Endothelial cell of umbilical vein (primary cell): ENCODE data around the gene HABP4. TPM values are rescaled to one million over a fixed set of nuclear protein-coding genes. Genes with fewer than 3 reads are reported as not detected.

Source experiments
- BruUV-seq: library from RNA; stranded (reverse); fragments of 400-500 nt; replicated peaks from 2 replicates; lab custom pipeline; 2021; lab: Mats Ljungman, UMichigan
- CTCF ChIA-PET: fragments of 300-600, 350-600 bp; sonication (Branson Sonifier 250); formaldehyde crosslinking; loops from one replicate; lab custom pipeline; 2021; ENCODE audit warnings: antibody characterized with exemption, inconsistent platforms; lab: Charles Lee
- POLR2A ChIA-PET: fragments of 300-600, 350-600 bp; sonication (Branson Sonifier 250); formaldehyde crosslinking; loops from one replicate; lab custom pipeline; 2021; ENCODE audit warnings: antibody characterized with exemption, inconsistent platforms; lab: Charles Lee
- DNase-seq: peaks from one replicate; pipeline ENCODE4 v3.0.0-alpha.2; 2011; ENCODE audit warnings: low read depth, low spot score
- FAIRE-seq: peaks from 2 replicates; lab custom pipeline; 2011; peaks lifted over from hg19 to GRCh38; lab: Jason Lieb, UNC
- H2AFZ ChIP-seq: 2 replicates; pipeline ENCODE4 v1.6.0; 2012; ENCODE audit warnings: low read depth, low read length, control low read depth, inconsistent platforms
- H3K27ac ChIP-seq: 2 replicates; pipeline ENCODE4 v1.5.1; 2011; ENCODE audit warnings: low read depth, mild to moderate bottlenecking, control low read depth, low read length, moderate library complexity; ENCODE audit not compliant: insufficient read depth
- H3K27me3 ChIP-seq, 2 experiments: 2 replicates each; pipeline versions ENCODE4 v1.6.0 to v1.6.1; 2011; ENCODE audit warnings: low read length in 2 of 2, mixed read lengths in 1 of 2; ENCODE audit not compliant: control insufficient read depth in 2 of 2, insufficient read depth in 2 of 2
- H3K36me3 ChIP-seq, 2 experiments: 2 replicates in 1 of 2; 3 replicates in 1 of 2; pipeline ENCODE4 v1.5.1; 2011; ENCODE audit warnings: low read length in 2 of 2, mild to moderate bottlenecking in 1 of 2, moderate library complexity in 1 of 2; ENCODE audit not compliant: control insufficient read depth in 2 of 2, insufficient read depth in 2 of 2; ENCODE audit errors: extremely low read depth in 1 of 2
- H3K4me1 ChIP-seq: 3 replicates; pipeline ENCODE4 v1.5.1; 2011; ENCODE audit warnings: mild to moderate bottlenecking, low read length; ENCODE audit not compliant: control insufficient read depth, insufficient read depth; ENCODE audit errors: extremely low read depth
- H3K4me2 ChIP-seq: 2 replicates; pipeline ENCODE4 v1.6.1; 2011; ENCODE audit warnings: low read length, control low read depth, mixed read lengths; ENCODE audit not compliant: insufficient read depth
- H3K4me3 ChIP-seq, 3 experiments: fragments of 200-600 bp in 1 of 3; sonication (generic), shearing (Covaris generic) in 1 of 3; replicated peaks in 1 of 3; 2 replicates each; pipeline ENCODE4 v1.5.1; 2011 to 2016; ENCODE audit warnings: control low read depth in 3 of 3, low read length in 3 of 3, mild to moderate bottlenecking in 2 of 3, inconsistent platforms in 1 of 3, low read depth in 1 of 3, moderate library complexity in 1 of 3; ENCODE audit not compliant: insufficient read depth in 1 of 3
- H3K79me2 ChIP-seq: 2 replicates; pipeline ENCODE4 v1.6.0; 2012; ENCODE audit warnings: low read length, inconsistent platforms; ENCODE audit not compliant: control insufficient read depth, insufficient read depth
- H3K9ac ChIP-seq: replicated peaks from 2 replicates; pipeline ENCODE3; 2011; ENCODE audit warnings: low read length, control low read depth; ENCODE audit not compliant: insufficient read depth; ENCODE audit errors: extremely low read depth
- H3K9me1 ChIP-seq: replicated peaks from 3 replicates; pipeline ENCODE4 v1.6.0; 2011; ENCODE audit warnings: mild to moderate bottlenecking, low read length; ENCODE audit not compliant: control insufficient read depth, insufficient read depth; ENCODE audit errors: extremely low read depth
- H3K9me3 ChIP-seq: replicated peaks from 2 replicates; pipeline ENCODE4 v1.5.1; 2012; ENCODE audit warnings: low read length, inconsistent platforms; ENCODE audit not compliant: control insufficient read depth, insufficient read depth
- H4K20me1 ChIP-seq: replicated peaks from 2 replicates; pipeline ENCODE3; 2011; ENCODE audit warnings: mild to moderate bottlenecking, low read length; ENCODE audit not compliant: control insufficient read depth, insufficient read depth; ENCODE audit errors: extremely low read depth
- EZH2 ChIP-seq: IDR thresholded peaks from 2 replicates; pipeline ENCODE4 v1.6.1; 2012; ENCODE audit warnings: borderline replicate concordance, low read depth, mild to moderate bottlenecking, moderate library complexity, low read length, inconsistent platforms; ENCODE audit not compliant: severe bottlenecking
- GATA2 ChIP-seq: IDR thresholded peaks from 2 replicates; pipeline ENCODE4 v1.7.0; 2011; ENCODE audit warnings: low read depth, mild to moderate bottlenecking, moderate library complexity, mixed read lengths, low read length; ENCODE audit not compliant: insufficient read length, insufficient read depth
- JUN ChIP-seq: IDR thresholded peaks from 2 replicates; pipeline ENCODE4 v1.6.1; 2011; ENCODE audit warnings: borderline replicate concordance, low read depth; ENCODE audit not compliant: insufficient read length, insufficient read depth
- MYC ChIP-seq: IDR thresholded peaks from one replicate; pipeline ENCODE4 v1.6.1; 2011; ENCODE audit warnings: mild to moderate bottlenecking, low read depth, low read length
- POLR2AphosphoS5 ChIP-seq: IDR thresholded peaks from 2 replicates; pipeline ENCODE4 v1.6.1; 2012; ENCODE audit warnings: low read depth, mild to moderate bottlenecking, control low read depth, low read length, moderate library complexity; ENCODE audit not compliant: insufficient read depth
- dilution Hi-C: fragments of 300-500 bp; cut with MboI; formaldehyde crosslinking; loops from one replicate; pipeline ENCODE4 v1.15.0; 2019; ENCODE audit warnings: low sequenced_read_pairs; ENCODE audit not compliant: extremely low pct_ligation_motif_present
- intact Hi-C: fragments of 100-400 bp; cut with micrococcal nuclease; formaldehyde crosslinking; loops from one replicate; pipeline ENCODE4 v1.10.0; 2022
- polyA plus RNA-seq, 4 experiments: library from polyadenylated mRNA; depleted of rRNA in 3 of 4; stranded (reverse) in 3 of 4; unstranded in 1 of 4; fragments of >200 nt; gene quantifications; 2 replicates each; pipeline versions ENCODE4 v1.2.1 to v1.2.3, GENCODE V29; 2011 to 2012; ENCODE audit warnings: missing spikeins in 1 of 4
- total RNA-seq: library from RNA; stranded (reverse); gene quantifications from 2 replicates; pipeline ENCODE4 v1.2.3, GENCODE V29; 2021
- TF ChIP-seq, protein P1 (sequence below), 2 donors: IDR thresholded peaks; 1 replicate in 1 of 2; 2 replicates in 1 of 2; pipeline ENCODE4 v1.5.1; 2011; ENCODE audit warnings: low read length in 2 of 2, mild to moderate bottlenecking in 2 of 2, moderate library complexity in 2 of 2, control low read depth in 1 of 2, inconsistent platforms in 1 of 2, low read depth in 1 of 2; ENCODE audit not compliant: insufficient read depth in 1 of 2; ENCODE audit errors: extremely low read depth in 1 of 2

HABP4 gene
- total and polyA plus RNA-seq, 2 donors (not counting 3 experiments of a cell fraction or from before 2014, with no cell fraction given), result 4.6 to 11.1 TPM

DNA sequence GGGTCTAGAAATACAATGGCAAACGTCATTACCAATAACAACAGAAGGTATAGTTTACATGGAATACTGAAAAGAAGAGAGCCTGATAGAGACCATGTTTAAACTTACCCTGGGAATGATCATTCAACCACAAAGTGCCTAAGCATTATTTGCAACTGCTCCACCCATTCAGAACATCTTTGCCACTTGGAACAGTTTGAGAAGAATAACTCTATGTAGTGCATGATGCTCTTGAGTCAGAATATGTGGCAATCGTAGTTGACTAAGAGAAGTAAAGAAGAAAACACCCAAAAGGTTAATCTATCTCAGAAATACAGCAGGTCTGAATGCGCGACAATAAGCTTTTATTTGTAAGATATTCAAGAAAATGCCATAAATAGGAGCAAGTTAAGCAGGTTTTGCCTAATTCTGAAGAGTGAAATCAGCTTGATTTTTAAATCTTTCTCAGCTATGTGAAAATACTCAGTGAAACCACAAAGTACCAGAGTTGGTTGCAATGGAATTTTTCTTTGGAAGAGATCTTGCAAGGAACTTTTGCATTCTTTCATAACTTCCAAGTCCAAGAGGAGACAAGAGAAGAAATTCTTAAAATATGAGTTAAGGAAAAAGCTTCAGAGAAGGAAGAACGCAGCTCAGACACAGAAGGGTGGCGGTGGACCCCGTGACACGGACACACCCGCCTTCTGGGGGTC is 64.3 kb downstream of the HABP4 start:
- H3K4me1 ChIP-seq, result no peaks in the 10 kb centered on the region
- dilution Hi-C loops, result no loop called here
- POLR2A ChIA-PET, result no interaction called here
- no peak for DNase-seq
- H3K79me2 ChIP-seq, result no peaks in the 10 kb centered on the region
- peak; percentile 46 for FAIRE-seq
- no peak overlapping the region for H3K4me3 ChIP-seq
- no peaks in the 10 kb centered on the region for H3K36me3 ChIP-seq
- intact Hi-C loops, result no loop called here
- TF ChIP-seq GATA2 (no peak), POLR2AphosphoS5 (no peak), EZH2 (no peak), JUN (no peak), MYC (no peak)
- TF ChIP-seq, protein P1, sequence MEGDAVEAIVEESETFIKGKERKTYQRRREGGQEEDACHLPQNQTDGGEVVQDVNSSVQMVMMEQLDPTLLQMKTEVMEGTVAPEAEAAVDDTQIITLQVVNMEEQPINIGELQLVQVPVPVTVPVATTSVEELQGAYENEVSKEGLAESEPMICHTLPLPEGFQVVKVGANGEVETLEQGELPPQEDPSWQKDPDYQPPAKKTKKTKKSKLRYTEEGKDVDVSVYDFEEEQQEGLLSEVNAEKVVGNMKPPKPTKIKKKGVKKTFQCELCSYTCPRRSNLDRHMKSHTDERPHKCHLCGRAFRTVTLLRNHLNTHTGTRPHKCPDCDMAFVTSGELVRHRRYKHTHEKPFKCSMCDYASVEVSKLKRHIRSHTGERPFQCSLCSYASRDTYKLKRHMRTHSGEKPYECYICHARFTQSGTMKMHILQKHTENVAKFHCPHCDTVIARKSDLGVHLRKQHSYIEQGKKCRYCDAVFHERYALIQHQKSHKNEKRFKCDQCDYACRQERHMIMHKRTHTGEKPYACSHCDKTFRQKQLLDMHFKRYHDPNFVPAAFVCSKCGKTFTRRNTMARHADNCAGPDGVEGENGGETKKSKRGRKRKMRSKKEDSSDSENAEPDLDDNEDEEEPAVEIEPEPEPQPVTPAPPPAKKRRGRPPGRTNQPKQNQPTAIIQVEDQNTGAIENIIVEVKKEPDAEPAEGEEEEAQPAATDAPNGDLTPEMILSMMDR (IDR thresholded peaks at IDR 0.05; ENCODE audit: extremely low read depth in 1 of 2, insufficient read depth in 1 of 2, low read depth in 1 of 2, low read length in 2 of 2), result no peak
- H3K4me2 ChIP-seq, result no peak overlapping the region
- CTCF ChIA-PET, result no interaction called here
- no peaks in the 10 kb centered on the region for H3K27me3 ChIP-seq
- no peak overlapping the region for H3K27ac ChIP-seq
- no peaks in the 10 kb centered on the region for H3K9me1 ChIP-seq
- no peak overlapping the region for H3K9ac ChIP-seq
- no TSS peak for BruUV-seq
- no peaks in the 10 kb centered on the region for H3K9me3 ChIP-seq
- no peak overlapping the region for H2AFZ ChIP-seq
- H4K20me1 ChIP-seq, result no peaks in the 10 kb centered on the region
